ENCODE measurements around the gene RUBCNL. TPM values are rescaled to one million over a fixed set of nuclear protein-coding genes. Genes with fewer than 3 reads are reported as not detected.

Gene RUBCNL
- total RNA-seq, 1 experiment from 2014 or later: 1.9 TPM

DNA sequence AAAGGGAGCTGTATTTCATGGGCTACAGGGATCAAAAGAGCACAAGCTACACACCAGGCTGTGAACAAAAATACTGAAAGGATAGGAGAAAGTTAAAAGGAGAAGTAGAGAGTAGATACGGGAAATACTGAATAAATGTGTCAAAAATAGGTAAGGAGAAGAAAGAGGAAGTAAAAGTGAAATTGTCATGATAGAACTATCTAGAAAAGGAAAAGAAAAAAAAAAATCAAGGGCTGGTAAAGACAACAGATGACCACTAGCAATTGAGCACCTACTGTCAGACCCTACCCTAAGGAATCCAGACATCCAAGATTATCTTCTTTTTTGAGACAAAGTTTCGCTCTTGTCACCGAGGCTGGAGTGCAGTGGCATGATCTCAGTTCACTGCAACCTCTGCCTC is 4.8 kb downstream of the RUBCNL start (continued):
- TF ChIP-seq, protein P1, sequence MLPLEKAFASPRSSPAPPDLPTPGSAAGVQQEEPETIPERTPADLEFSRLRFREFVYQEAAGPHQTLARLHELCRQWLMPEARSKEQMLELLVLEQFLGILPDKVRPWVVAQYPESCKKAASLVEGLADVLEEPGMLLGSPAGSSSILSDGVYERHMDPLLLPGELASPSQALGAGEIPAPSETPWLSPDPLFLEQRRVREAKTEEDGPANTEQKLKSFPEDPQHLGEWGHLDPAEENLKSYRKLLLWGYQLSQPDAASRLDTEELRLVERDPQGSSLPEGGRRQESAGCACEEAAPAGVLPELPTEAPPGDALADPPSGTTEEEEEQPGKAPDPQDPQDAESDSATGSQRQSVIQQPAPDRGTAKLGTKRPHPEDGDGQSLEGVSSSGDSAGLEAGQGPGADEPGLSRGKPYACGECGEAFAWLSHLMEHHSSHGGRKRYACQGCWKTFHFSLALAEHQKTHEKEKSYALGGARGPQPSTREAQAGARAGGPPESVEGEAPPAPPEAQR (CRISPR knock-in tag; IDR thresholded peaks at IDR 0.05): no peak
- TF ChIP-seq ZNF423 (CRISPR knock-in tag; IDR thresholded peaks at IDR 0.05): no peak

DNA sequence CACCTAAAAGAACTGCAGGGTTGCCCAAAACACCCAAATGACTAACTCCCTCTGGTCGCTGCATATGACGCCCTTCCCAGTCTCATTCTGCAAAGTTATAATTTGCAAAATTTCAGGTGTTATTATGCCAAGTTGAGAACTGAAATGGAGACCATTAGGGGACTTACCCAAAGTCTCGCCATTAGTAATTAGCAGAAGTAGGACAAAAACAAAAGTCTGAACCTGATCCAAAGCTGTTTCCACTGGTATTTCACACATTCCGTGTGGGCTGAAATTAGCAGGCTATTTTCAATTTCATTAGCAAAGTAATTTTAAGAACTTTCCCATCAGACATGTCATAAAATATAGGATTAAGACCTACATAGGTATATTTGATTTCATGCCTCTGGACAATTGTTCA is 6.8 kb downstream of the RUBCNL start:
- no peak for ATAC-seq
- CTCF ChIA-PET: no interaction called here
- TF ChIP-seq ZNF423 (CRISPR knock-in tag; IDR thresholded peaks at IDR 0.05) (no peak), ZNF281 (CRISPR knock-in tag; IDR thresholded peaks at IDR 0.05) (no peak), MAX (CRISPR knock-in tag; IDR thresholded peaks at IDR 0.05) (no peak), PREB (CRISPR knock-in tag; IDR thresholded peaks at IDR 0.05; ENCODE audit: borderline replicate concordance) (no peak), ZNF396 (CRISPR knock-in tag; IDR thresholded peaks at IDR 0.05; ENCODE audit: borderline replicate concordance) (no peak), ELF4 (CRISPR knock-in tag; IDR thresholded peaks at IDR 0.05; ENCODE audit: low read depth) (no peak)
- TF ChIP-seq, protein P2, sequence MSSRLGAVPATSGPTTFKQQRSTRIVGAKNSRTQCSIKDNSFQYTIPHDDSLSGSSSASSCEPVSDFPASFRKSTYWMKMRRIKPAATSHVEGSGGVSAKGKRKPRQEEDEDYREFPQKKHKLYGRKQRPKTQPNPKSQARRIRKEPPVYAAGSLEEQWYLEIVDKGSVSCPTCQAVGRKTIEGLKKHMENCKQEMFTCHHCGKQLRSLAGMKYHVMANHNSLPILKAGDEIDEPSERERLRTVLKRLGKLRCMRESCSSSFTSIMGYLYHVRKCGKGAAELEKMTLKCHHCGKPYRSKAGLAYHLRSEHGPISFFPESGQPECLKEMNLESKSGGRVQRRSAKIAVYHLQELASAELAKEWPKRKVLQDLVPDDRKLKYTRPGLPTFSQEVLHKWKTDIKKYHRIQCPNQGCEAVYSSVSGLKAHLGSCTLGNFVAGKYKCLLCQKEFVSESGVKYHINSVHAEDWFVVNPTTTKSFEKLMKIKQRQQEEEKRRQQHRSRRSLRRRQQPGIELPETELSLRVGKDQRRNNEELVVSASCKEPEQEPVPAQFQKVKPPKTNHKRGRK (CRISPR knock-in tag; IDR thresholded peaks at IDR 0.05; ENCODE audit: borderline replicate concordance): no peak
- H3K4me3 Mint-ChIP-seq: no peak overlapping the region
- H3K4me1 Mint-ChIP-seq: no peaks in the 10 kb centered on the region
- no peak for DNase-seq (ENCODE audit: low spot score)
- H3K36me3 Mint-ChIP-seq: no peaks in the 10 kb centered on the region
- H3K9me3 Mint-ChIP-seq: no peaks in the 10 kb centered on the region
- H3K27me3 Mint-ChIP-seq (ENCODE audit: low read depth): peaks cover 13% of the 10 kb centered on the region
- no peak overlapping the region for H3K27ac Mint-ChIP-seq
- POLR2A ChIA-PET: no interaction called here

GRCh38 chr13:46379611-46380010 is 7.4 kb downstream of the RUBCNL start:
- DNase-seq (ENCODE audit: low spot score) (no peak), ATAC-seq (no peak)
- POLR2A ChIA-PET: no interaction called here
- no peak for TF ChIP-seq CDX4 (CRISPR knock-in tag; IDR thresholded peaks at IDR 0.05; ENCODE audit: borderline replicate concordance)
- TF ChIP-seq CTCF (IDR thresholded peaks at IDR 0.05): no peak
- TF ChIP-seq CREM (CRISPR knock-in tag; IDR thresholded peaks at IDR 0.05): no peak
- no peak for TF ChIP-seq HMGA2 (CRISPR knock-in tag; IDR thresholded peaks at IDR 0.05)
- TF ChIP-seq ZNF317 (CRISPR knock-in tag; IDR thresholded peaks at IDR 0.05; ENCODE audit: borderline replicate concordance, low read depth): no peak
- TF ChIP-seq NR2C2 (CRISPR knock-in tag; IDR thresholded peaks at IDR 0.05): no peak
- TF ChIP-seq ZNF532 (CRISPR knock-in tag; IDR thresholded peaks at IDR 0.05; ENCODE audit: borderline replicate concordance): no peak
- TF ChIP-seq TCF7 (CRISPR knock-in tag; IDR thresholded peaks at IDR 0.05; ENCODE audit: low read depth): no peak
- H3K27me3 Mint-ChIP-seq (ENCODE audit: low read depth): peaks cover 6% of the 10 kb centered on the region
- no peak overlapping the region for H3K27ac Mint-ChIP-seq
- no peaks in the 10 kb centered on the region for H3K4me1 Mint-ChIP-seq
- H3K36me3 Mint-ChIP-seq: no peaks in the 10 kb centered on the region
- H3K4me3 Mint-ChIP-seq: no peak overlapping the region
- CTCF ChIA-PET: no interaction called here
- H3K9me3 Mint-ChIP-seq: no peaks in the 10 kb centered on the region

Measured in WTC11 (cell line).